ENCODE data around the gene CA10.

Gene CA10

GRCh38 chr17:51676691-51677487 is 481.6 kb downstream of the CA10 start:
- DNase-seq (ENCODE audit: low spot score) = no peak

GRCh38 chr17:51674579-51675255 is 483.8 kb downstream of the CA10 start:
- no peak for DNase-seq (ENCODE audit: low spot score)

DNA sequence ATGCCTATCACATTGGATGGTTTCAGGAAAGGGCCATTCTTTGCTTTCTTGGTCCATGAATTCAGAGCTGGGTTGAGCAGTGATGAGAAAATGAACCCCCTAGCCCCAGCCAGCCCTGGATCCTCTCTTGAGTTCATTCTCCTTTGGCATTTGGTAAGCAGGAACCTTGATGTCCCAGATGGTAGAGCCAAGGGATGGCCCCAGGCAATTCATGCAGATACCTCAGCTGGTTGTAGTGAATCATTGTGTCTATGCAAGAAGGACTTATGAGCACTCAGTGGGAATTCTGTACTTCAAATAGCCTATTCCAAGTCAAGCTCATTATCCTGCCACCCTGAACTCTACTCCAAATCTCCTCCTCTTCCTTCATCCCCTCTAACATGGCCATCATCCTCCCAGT is 485.4 kb downstream of the CA10 start:
- no peak for DNase-seq (ENCODE audit: low spot score)

DNA sequence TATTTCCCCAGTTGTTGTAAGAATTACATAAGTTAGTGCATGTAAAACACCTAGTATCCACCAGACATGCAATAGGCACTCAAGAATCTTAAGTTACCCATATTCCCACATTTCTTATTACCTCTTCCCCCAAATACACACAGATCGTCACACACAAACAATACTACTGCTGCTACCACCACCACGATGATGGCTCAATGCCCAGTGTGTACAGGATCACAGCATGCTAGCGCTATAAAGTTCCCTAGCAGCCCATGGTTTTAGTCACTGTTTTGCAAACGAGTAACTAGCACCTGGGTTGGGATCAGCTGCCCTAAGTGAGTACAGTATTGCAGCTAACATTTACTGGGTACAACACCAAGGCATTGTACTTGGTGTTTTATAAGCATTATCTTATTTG is 486.4 kb downstream of the CA10 start:
- DNase-seq (ENCODE audit: low spot score) = no peak

DNA sequence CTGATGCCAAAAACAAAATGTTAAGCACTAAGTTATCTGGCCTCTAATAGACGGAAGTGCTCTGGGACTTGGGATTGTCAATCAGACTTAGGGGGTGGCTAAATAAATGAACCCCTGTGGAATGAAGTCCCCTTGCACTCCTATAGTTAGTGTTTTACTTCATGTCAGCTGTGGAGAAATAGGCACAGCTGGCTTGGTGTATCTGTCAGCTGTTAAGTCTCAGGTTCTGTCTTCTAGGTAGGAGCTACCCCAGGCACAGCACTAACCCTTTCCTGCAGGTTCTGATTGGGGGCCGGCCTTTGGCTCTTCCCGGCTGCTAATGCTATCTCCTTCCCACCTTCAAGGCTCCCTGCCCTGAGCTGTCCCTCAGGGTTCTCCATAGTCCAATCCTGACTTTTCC is 487.6 kb downstream of the CA10 start:
- DNase-seq (ENCODE audit: low spot score) = no peak

DNA sequence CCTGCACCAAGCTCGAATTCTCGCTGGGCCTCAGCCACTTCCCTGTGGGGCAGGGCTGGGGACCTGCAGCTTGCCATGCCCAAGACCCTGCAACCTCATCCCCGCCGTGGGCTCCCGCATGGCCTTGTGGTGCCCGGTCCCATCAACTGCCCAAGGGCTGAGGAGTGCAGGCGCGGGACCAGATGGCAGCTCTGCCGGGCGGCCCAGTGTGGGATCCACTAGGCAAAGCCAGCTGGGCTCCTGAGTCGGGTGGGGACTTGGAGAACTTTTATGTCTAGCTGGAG is 489.6 kb downstream of the CA10 start:
- DNase-seq (ENCODE audit: low spot score) = no peak

DNA sequence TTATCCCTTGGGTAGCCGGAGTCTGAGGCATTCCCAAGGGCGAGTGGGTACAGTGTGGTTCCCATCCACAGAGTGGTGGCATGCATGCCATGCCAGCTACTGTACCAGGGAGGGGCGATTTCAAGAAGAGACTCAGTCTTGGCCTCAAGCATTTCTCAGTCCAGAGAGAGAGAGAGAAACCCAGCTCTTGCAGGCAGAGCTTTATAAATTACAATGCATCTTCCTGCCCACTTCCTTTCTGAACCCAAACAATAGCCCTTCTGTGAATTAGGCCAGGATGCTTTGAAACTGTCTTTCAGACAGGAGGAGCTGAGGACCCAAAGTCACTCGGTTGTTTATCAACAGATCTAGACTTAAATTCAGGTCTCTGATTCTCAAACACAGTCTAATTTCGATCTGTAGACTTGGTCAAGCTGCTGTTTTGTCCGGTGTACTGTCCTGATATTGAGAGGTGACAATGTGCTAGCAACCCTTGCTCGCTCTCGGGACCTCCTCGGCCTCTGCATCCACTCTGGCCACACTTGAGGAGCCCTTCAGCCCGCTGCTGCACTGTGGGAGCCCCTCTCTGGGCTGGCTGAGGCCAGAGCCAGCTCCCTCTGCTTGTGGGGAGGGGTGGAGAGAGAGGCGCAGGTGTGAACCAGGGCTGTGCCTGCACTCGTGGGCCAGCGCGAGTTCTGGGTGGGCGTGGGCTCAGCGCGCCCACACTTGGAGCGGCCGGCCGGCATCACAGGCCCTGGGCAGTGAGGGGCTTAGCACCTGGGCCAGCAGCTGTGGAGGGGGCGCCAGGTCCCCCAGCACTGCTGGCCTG is 490.2 kb downstream of the CA10 start:
- DNase-seq (ENCODE audit: low spot score) = no peak

- DNase-seq (ENCODE audit: low spot score) = no peak
Observed at GRCh38 chr17:51667706-51668083, 490.8 kb downstream of the CA10 start.

GRCh38 chr17:51666971-51667705 is 491.4 kb downstream of the CA10 start:
- DNase-seq (ENCODE audit: low spot score) = no peak

DNA sequence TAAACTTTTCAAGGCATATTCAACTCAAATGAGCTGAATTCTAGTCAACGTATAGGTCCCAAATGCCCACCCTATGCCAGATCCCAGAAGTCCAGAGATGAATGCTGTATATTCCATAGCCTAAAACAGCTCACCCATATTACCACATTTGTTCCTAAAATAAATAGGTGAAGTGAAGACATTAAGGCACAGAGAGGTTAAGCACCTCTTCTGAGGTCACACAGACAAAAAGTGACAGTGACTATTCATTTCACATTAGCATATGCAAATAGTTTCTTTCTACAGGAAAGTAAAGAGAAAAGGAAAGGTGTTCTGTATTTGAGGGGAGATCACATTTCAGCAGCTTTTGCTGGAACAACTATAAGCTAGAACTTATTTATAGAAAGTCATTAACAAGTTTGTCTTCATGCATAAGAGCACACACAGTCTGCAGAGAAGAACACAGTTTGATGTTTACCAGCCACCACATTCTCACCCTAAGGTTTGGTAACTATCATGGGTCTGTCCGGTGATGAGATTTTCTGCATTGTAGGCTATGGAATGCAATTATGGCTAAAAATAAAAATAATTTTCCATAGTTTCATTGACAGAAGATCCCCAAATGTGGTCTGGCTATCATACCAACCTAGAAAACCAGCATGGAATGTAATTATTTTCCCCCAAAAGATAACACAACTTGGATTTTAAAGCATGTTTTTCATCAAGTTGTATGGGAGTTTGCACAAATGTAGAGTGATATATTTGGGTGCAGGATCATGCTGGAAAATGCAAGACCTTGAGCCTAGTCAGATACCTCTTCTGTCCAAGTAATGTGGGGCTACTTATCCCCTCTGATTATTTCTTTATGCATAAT is 496.1 kb downstream of the CA10 start:
- DNase-seq (ENCODE audit: low spot score) = no peak

GRCh38 chr17:51661403-51661802 is 497.1 kb downstream of the CA10 start:
- no peak for DNase-seq (ENCODE audit: low spot score)

DNA sequence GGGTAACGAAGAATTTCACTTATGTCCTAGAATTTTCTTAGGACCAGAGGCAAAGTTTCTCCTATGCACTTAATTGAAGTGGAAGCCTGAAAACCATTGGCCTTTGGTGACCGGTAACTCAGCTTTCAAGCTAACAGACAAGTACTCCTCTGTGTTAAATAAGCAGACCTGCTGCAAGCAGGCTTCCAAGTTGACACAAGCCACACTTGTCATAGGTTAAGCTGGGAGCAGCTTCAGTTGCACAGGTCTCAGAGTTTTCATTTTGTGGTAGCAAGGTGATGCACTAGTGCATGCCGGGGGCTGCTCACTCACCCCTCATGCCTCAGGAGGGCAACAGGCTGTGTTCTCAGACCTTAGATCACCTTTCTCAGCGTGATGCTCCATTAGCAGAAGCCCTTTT is 498.2 kb downstream of the CA10 start:
- no peak for DNase-seq (ENCODE audit: low spot score)

- DNase-seq (ENCODE audit: low spot score) = no peak
Observed at GRCh38 chr17:51657224-51657623, 501.3 kb downstream of the CA10 start.

DNA sequence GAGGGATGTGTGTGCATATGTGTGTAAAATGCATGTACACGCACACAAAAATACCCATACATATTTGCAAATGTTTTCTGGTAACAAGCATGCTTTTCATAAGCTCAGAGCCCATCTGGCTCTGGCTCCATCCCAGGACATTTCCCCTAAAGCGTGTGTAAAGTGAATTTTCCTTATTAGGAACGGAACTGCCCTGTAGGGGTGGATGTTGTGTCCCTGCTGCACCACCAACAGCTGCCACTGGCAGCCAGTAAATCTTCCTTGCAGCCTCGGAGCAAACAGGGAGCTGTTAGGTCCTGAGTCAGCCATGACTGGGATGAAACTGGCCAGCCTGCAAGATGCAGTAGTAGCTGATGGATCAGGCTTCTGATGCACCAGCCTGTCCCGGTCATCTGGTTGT is 504.6 kb downstream of the CA10 start:
- DNase-seq (ENCODE audit: low spot score) = no peak

- DNase-seq (ENCODE audit: low spot score) = no peak
Observed at GRCh38 chr17:51652529-51652928, 506.0 kb downstream of the CA10 start.

DNA sequence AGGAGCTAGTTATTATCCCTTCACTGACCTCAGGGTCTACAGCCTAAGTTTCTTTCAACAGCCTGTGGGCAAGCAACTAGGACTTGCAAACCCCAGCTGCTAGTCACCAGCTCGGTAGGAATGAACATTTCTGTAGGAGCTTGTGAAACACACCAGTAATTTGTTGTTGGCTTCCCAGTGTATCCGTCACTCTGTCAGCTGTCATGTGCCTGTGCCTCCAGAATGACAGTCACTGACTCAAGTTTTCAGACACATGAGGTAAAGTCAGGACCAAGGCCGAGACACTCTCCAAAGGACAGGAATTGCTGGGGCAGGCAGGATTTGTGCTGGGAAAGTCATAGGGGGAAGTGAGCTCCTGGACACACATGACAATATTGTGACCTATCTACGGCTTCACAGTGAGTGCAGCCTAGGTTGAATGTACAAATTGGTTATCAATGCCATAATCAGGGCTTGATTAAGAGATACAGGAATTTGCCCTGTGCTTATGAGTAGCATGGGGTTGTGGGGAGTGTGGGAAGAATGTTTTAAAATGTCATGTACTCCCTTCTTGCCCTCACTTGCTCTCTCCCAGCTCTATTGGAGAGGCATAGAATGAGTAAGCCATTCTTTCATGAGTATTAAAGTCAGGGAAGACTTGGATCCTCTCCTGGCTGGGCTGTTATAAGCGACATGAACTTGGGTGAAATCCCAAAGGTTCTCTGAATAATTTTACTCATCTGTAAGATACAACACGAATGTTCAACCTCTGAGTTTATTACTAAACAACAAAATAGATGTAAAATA is 506.8 kb downstream of the CA10 start:
- no peak for DNase-seq (ENCODE audit: low spot score)

DNA sequence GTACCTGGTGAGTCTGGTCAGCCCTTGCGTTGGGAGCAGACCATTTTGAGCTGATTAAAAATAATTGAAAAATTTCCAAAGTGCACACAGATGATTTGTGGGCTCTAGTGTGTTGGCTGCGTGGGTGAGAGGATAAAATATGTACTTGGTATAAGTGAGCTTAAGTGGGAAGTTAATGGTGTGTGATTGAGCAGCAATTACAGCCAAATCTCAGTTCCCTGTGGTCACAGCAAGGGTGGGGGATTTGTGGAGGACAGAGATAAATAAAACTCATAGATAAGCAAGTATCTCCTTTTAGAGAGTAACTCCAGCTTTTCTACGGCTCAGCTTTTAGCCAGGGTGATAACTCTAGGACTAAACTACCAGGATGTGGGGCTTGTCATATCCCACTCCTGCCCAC is 507.7 kb downstream of the CA10 start:
- DNase-seq (ENCODE audit: low spot score) = no peak

GRCh38 chr17:51650202-51650601 is 508.3 kb downstream of the CA10 start:
- no peak for DNase-seq (ENCODE audit: low spot score)

GRCh38 chr17:51647826-51648225 is 510.7 kb downstream of the CA10 start:
- no peak for DNase-seq (ENCODE audit: low spot score)

- DNase-seq (ENCODE audit: low spot score) = no peak
Observed at GRCh38 chr17:51647067-51647466, 511.4 kb downstream of the CA10 start.

DNA sequence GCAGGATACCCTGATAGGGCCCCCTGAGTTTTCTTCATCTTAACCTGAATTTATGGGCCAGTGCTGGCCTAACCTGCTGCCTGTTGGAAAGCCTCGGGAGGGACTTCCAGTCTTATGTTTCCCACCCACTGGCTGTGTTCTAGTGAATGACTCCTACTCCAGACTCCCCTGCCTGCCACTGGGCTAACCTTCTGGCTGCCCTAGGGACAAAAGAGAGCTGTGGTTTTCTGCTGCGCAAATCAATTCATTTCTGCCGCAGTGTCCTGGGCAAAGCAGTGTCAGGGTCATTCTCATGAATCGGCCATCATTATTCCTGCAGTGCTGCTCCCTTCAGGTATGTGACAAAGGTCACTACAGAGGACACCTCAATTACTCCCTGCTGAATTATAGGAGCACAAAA is 512.0 kb downstream of the CA10 start:
- no peak for DNase-seq (ENCODE audit: low spot score)

Data from hematopoietic multipotent progenitor cell treated with erythropoietin and hydrocortisone succinate and interleukin-3 and kit ligand, for 15 days (in vitro differentiated cells).